ENCODE data around the gene CANX. TPM values are rescaled to one million over a fixed set of nuclear protein-coding genes. Genes with fewer than 3 reads are reported as not detected.
A peak's percentile ranks its signal among the peaks of the same experiment; 100 is the strongest.

The CANX gene
- total and polyA plus RNA-seq, 2 of the 13 experiments (the other 11 are each of a cell fraction or from before 2014, with no cell fraction given), result 477 to 680 TPM

DNA sequence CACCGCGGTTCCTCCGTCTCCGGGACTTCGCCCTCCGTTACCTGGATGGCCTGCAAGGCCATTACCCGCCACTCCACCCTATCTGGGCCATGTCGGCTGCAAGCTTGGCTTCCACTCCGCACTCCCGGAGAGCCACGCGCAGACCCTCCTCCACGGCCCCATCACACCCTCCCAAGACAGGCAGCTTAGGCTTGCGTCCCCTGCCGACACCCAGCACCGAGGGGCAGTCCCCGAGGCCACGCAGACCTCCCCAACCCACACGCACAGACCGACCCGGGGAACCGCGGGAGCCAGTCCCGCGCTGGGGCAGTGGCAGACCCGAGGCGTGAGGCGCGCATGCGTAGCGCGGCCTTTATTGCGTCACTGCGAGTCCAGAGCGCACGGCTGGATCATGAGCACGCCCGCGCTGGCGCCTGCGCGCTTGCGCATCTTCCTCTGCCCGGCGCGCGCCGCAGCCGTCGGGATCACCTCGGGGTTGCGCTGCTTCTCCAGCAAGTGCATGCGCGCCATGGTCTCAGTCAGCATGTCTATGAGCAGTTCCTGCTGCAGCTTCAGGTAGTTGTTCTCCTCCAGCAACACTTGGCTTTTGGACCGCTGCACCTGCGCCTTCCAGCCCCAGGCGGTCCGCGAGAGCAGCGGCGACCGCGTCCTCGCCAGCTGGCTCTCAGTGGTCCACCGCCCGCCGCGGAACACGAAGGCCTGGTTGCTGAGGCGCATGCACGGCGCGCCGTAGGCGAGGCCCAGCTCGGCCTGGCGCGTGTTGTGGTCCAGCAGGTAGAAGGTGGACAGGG, 20.3 kb upstream of the CANX start (continued):
- TF ChIP-seq, protein P1, sequence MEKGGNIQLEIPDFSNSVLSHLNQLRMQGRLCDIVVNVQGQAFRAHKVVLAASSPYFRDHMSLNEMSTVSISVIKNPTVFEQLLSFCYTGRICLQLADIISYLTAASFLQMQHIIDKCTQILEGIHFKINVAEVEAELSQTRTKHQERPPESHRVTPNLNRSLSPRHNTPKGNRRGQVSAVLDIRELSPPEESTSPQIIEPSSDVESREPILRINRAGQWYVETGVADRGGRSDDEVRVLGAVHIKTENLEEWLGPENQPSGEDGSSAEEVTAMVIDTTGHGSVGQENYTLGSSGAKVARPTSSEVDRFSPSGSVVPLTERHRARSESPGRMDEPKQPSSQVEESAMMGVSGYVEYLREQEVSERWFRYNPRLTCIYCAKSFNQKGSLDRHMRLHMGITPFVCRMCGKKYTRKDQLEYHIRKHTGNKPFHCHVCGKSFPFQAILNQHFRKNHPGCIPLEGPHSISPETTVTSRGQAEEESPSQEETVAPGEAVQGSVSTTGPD (CRISPR knock-in tag; IDR thresholded peaks at IDR 0.05), result no peak
- no peak for TF ChIP-seq LCORL (IDR thresholded peaks at IDR 0.05)
- TF ChIP-seq LCORL (CRISPR knock-in tag; IDR thresholded peaks at IDR 0.05), result peak; percentile 80; the same call in 1 of the 2 replicates
- no peak for TF ChIP-seq FIP1L1 (IDR thresholded peaks at IDR 0.05; ENCODE audit: borderline replicate concordance, insufficient read depth, low read depth, low read length)
- TF ChIP-seq ZNF44 (CRISPR knock-in tag; IDR thresholded peaks at IDR 0.05), result peak; percentile 85; the same call in 1 of the 2 replicates
- TF ChIP-seq ZNF773 (CRISPR knock-in tag; IDR thresholded peaks at IDR 0.05; ENCODE audit: borderline replicate concordance), result peak; percentile 79; the same call in 1 of the 2 replicates
- peak; percentile 89 for TF ChIP-seq CENPT (CRISPR knock-in tag; IDR thresholded peaks at IDR 0.05; ENCODE audit: low read depth)
- TF ChIP-seq, protein P2, sequence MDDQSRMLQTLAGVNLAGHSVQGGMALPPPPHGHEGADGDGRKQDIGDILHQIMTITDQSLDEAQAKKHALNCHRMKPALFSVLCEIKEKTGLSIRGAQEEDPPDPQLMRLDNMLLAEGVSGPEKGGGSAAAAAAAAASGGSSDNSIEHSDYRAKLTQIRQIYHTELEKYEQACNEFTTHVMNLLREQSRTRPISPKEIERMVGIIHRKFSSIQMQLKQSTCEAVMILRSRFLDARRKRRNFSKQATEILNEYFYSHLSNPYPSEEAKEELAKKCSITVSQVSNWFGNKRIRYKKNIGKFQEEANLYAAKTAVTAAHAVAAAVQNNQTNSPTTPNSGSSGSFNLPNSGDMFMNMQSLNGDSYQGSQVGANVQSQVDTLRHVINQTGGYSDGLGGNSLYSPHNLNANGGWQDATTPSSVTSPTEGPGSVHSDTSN (CRISPR knock-in tag; IDR thresholded peaks at IDR 0.05; ENCODE audit: borderline replicate concordance), result no peak
- peak; percentile 90; the same call in 1 of the 2 replicates for TF ChIP-seq ZNF788 (CRISPR knock-in tag; IDR thresholded peaks at IDR 0.05; ENCODE audit: borderline replicate concordance)
- peak; percentile 96 for TF ChIP-seq ZFX (CRISPR knock-in tag; IDR thresholded peaks at IDR 0.05; ENCODE audit: low read depth)
- 0 out of 2 replicates have a peak, but pooled peaks have one; percentile 57 for TF ChIP-seq ZNF841 (CRISPR knock-in tag; IDR thresholded peaks at IDR 0.05; ENCODE audit: borderline replicate concordance)
- TF ChIP-seq, protein P3, sequence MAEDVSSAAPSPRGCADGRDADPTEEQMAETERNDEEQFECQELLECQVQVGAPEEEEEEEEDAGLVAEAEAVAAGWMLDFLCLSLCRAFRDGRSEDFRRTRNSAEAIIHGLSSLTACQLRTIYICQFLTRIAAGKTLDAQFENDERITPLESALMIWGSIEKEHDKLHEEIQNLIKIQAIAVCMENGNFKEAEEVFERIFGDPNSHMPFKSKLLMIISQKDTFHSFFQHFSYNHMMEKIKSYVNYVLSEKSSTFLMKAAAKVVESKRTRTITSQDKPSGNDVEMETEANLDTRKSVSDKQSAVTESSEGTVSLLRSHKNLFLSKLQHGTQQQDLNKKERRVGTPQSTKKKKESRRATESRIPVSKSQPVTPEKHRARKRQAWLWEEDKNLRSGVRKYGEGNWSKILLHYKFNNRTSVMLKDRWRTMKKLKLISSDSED (CRISPR knock-in tag; IDR thresholded peaks at IDR 0.05), result no peak
- TF ChIP-seq, protein P4, sequence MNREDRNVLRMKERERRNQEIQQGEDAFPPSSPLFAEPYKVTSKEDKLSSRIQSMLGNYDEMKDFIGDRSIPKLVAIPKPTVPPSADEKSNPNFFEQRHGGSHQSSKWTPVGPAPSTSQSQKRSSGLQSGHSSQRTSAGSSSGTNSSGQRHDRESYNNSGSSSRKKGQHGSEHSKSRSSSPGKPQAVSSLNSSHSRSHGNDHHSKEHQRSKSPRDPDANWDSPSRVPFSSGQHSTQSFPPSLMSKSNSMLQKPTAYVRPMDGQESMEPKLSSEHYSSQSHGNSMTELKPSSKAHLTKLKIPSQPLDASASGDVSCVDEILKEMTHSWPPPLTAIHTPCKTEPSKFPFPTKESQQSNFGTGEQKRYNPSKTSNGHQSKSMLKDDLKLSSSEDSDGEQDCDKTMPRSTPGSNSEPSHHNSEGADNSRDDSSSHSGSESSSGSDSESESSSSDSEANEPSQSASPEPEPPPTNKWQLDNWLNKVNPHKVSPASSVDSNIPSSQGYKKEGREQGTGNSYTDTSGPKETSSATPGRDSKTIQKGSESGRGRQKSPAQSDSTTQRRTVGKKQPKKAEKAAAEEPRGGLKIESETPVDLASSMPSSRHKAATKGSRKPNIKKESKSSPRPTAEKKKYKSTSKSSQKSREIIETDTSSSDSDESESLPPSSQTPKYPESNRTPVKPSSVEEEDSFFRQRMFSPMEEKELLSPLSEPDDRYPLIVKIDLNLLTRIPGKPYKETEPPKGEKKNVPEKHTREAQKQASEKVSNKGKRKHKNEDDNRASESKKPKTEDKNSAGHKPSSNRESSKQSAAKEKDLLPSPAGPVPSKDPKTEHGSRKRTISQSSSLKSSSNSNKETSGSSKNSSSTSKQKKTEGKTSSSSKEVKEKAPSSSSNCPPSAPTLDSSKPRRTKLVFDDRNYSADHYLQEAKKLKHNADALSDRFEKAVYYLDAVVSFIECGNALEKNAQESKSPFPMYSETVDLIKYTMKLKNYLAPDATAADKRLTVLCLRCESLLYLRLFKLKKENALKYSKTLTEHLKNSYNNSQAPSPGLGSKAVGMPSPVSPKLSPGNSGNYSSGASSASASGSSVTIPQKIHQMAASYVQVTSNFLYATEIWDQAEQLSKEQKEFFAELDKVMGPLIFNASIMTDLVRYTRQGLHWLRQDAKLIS (CRISPR knock-in tag; IDR thresholded peaks at IDR 0.05), result peak; percentile 64
- TF ChIP-seq, protein P5, sequence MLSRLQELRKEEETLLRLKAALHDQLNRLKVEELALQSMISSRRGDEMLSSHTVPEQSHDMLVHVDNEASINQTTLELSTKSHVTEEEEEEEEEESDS (CRISPR knock-in tag; IDR thresholded peaks at IDR 0.05; ENCODE audit: borderline replicate concordance), result no peak
- TF ChIP-seq ZNF607 (CRISPR knock-in tag; IDR thresholded peaks at IDR 0.05; ENCODE audit: borderline replicate concordance), result peak; percentile 95; the same call in 1 of the 2 replicates
- peak; percentile 44 for TF ChIP-seq ZNF883 (CRISPR knock-in tag; IDR thresholded peaks at IDR 0.05; ENCODE audit: not compliant biosample characterization)
- no peak for TF ChIP-seq TCF12 (IDR thresholded peaks at IDR 0.05)
- no peak for TF ChIP-seq TCF12 (CRISPR knock-in tag; IDR thresholded peaks at IDR 0.05)
- TF ChIP-seq ZNF780A (CRISPR knock-in tag; IDR thresholded peaks at IDR 0.05), result peak; percentile 92
- no peak; the same call in 1 of the 2 replicates for TF ChIP-seq CBX5 (CRISPR knock-in tag; IDR thresholded peaks at IDR 0.05; ENCODE audit: borderline replicate concordance)

All from HepG2 (cell line).